Fibroblast of lung (primary cell): Measurements from ENCODE around the gene INPP5K.

Source experiments
- CTCF ChIP-seq, 2 donors: IDR thresholded peaks in 1 of 2; conservative IDR thresholded peaks in 1 of 2; 1 replicate in 1 of 2; 2 replicates in 1 of 2; pipeline ENCODE4 v1.5.1; 2011 to 2012; ENCODE audit warnings: low read length in 2 of 2, control low read depth in 1 of 2, inconsistent platforms in 1 of 2, low read depth in 1 of 2, mild to moderate bottlenecking in 1 of 2
- EZH2 ChIP-seq: IDR thresholded peaks from 2 replicates; pipeline ENCODE4 v1.5.1; 2012; ENCODE audit warnings: low read length, control low read depth, mild to moderate bottlenecking; ENCODE audit errors: missing control alignments

- TF ChIP-seq CTCF (conservative IDR thresholded peaks at IDR 0.05 in 1 of 2, IDR thresholded peaks at IDR 0.05 in 1 of 2; ENCODE audit: low read depth in 1 of 2, low read length in 2 of 2) (no peak), EZH2 (no peak)
Observed at GRCh38 chr17:1447052-1447451, 69.4 kb downstream of the INPP5K start.
